Keratinocyte (primary cell): ENCODE data around the gene PRDM1. TPM values are rescaled to one million over a fixed set of nuclear protein-coding genes. Genes with fewer than 3 reads are reported as not detected.

ENCODE experiments used
- DNase-seq: peaks from one replicate; pipeline ENCODE4 v3.0.0-alpha.2; 2011; ENCODE audit warnings: low read depth, missing footprints, low spot score
- FAIRE-seq: peaks from 2 replicates; lab custom pipeline; 2011; peaks lifted over from hg19 to GRCh38; lab: Jason Lieb, UNC
- H2AFZ ChIP-seq: 2 replicates; pipeline ENCODE4 v1.6.0; 2012; ENCODE audit warnings: low read length, control low read depth, inconsistent platforms; ENCODE audit not compliant: control insufficient read depth
- H3K27ac ChIP-seq: 2 replicates; pipeline ENCODE4 v1.5.1; 2011; ENCODE audit warnings: low read length; ENCODE audit not compliant: control insufficient read depth, insufficient read depth
- H3K27me3 ChIP-seq: 3 replicates; pipeline ENCODE4 v1.6.0; 2011; ENCODE audit warnings: low read length; ENCODE audit not compliant: control insufficient read depth, insufficient read depth; ENCODE audit errors: extremely low read depth
- H3K36me3 ChIP-seq, 2 experiments: 2 replicates in 1 of 2; 3 replicates in 1 of 2; pipeline ENCODE4 v1.5.1; 2011; ENCODE audit warnings: low read length in 2 of 2, mild to moderate bottlenecking in 1 of 2; ENCODE audit not compliant: control insufficient read depth in 2 of 2, insufficient read depth in 2 of 2; ENCODE audit errors: extremely low read depth in 1 of 2
- H3K4me1 ChIP-seq: 3 replicates; pipeline ENCODE4 v1.5.1; 2011; ENCODE audit warnings: low read length; ENCODE audit not compliant: control insufficient read depth, insufficient read depth; ENCODE audit errors: extremely low read depth
- H3K4me2 ChIP-seq: 3 replicates; pipeline ENCODE4 v1.6.0; 2011; ENCODE audit warnings: low read depth, low read length; ENCODE audit not compliant: control insufficient read depth, insufficient read depth; ENCODE audit errors: extremely low read depth
- H3K4me3 ChIP-seq, 3 experiments: fragments of 200-600 bp in 1 of 3; sonication (generic) in 1 of 3; 2 replicates in 2 of 3; 3 replicates in 1 of 3; pipeline ENCODE4 v1.5.1; 2011 to 2016; ENCODE audit warnings: low read length in 3 of 3, mild to moderate bottlenecking in 3 of 3, control low read depth in 2 of 3, inconsistent platforms in 1 of 3, low read depth in 1 of 3, mixed read lengths in 1 of 3, mixed run types in 1 of 3, moderate library complexity in 1 of 3; ENCODE audit not compliant: control insufficient read depth in 2 of 3, insufficient read depth in 2 of 3; ENCODE audit errors: extremely low read depth in 1 of 3
- H3K79me2 ChIP-seq: 2 replicates; pipeline ENCODE4 v1.6.0; 2012; ENCODE audit warnings: low read length; ENCODE audit not compliant: control insufficient read depth, insufficient read depth
- H3K9ac ChIP-seq: 3 replicates; pipeline ENCODE4 v1.6.0; 2011; ENCODE audit warnings: low read length; ENCODE audit not compliant: control insufficient read depth, insufficient read depth; ENCODE audit errors: extremely low read depth
- H3K9me1 ChIP-seq: 3 replicates; pipeline ENCODE4 v1.6.0; 2011; ENCODE audit warnings: low read length; ENCODE audit not compliant: control insufficient read depth, insufficient read depth; ENCODE audit errors: extremely low read depth
- H3K9me3 ChIP-seq: 2 replicates; pipeline ENCODE4 v1.5.1; 2012; ENCODE audit warnings: low read depth, low read length; ENCODE audit not compliant: control insufficient read depth
- H4K20me1 ChIP-seq: 3 replicates; pipeline ENCODE4 v1.6.0; 2011; ENCODE audit warnings: low read length; ENCODE audit not compliant: control insufficient read depth, insufficient read depth; ENCODE audit errors: extremely low read depth
- CTCF ChIP-seq, 3 experiments: IDR thresholded peaks in 1 of 3; conservative IDR thresholded peaks in 1 of 3; optimal IDR thresholded peaks in 1 of 3; 2 replicates in 2 of 3; 3 replicates in 1 of 3; pipeline versions ENCODE3 to v1.5.1; 2011; ENCODE audit warnings: low read length in 3 of 3, mild to moderate bottlenecking in 3 of 3, moderate library complexity in 2 of 3, control low read depth in 1 of 3, inconsistent platforms in 1 of 3; ENCODE audit not compliant: insufficient read depth in 2 of 3; ENCODE audit errors: extremely low read depth in 1 of 3
- EZH2 ChIP-seq: IDR thresholded peaks from one replicate; pipeline ENCODE4 v1.6.1; 2012; ENCODE audit warnings: inconsistent platforms, mild to moderate bottlenecking, low read length, moderate library complexity
- dilution Hi-C: fragments of 300-500 bp; cut with MboI; formaldehyde crosslinking; loops from one replicate; pipeline ENCODE4 v1.7.0; 2020; ENCODE audit warnings: low sequenced_read_pairs; ENCODE audit not compliant: extremely low pct_ligation_motif_present
- polyA plus RNA-seq, 5 experiments: library from polyadenylated mRNA; depleted of rRNA in 3 of 5; stranded (reverse) in 3 of 5; stranded (forward) in 1 of 5; unstranded in 1 of 5; fragments of >200 nt; gene quantifications; 1 replicate in 1 of 5; 2 replicates in 3 of 5; 3 replicates in 1 of 5; pipeline versions ENCODE4 v1.2.1 to v1.2.3, GENCODE V29; 2011 to 2012; ENCODE audit warnings: missing spikeins in 2 of 5, low read depth in 1 of 5, low replicate concordance in 1 of 5

PRDM1 gene
- polyA plus RNA-seq, 1 donor (not counting 4 experiments of a cell fraction or from before 2014, with no cell fraction given), result 6.7 TPM

DNA sequence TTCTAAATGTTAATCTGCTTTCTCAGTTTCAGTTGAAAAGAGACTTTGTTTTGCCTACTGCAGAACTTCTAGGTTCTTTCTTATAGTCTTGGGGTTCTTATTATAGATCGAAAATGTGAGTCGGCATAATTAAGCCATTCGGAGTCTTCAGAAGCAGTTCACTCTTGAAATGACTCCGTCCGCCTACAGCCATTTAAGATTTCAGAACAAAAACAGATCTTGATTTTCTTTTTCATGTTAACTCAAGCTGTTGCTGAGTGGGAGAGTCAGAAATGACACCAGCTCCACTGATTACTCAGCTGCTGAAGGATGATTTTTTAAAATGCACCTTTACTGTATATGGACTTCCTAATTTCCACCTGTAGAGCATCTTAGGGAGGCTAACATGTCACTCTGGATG is 15.9 kb downstream of the PRDM1 start:
- H3K27ac ChIP-seq, result peak overlapping the region; percentile 5
- dilution Hi-C loops, result no loop called here
- no peaks in the 10 kb centered on the region for H3K9me1 ChIP-seq
- no peak for TF ChIP-seq CTCF (optimal IDR thresholded peaks at IDR 0.05 in 1 of 3, IDR thresholded peaks at IDR 0.05 in 1 of 3, conservative IDR thresholded peaks at IDR 0.05 in 1 of 3; ENCODE audit: extremely low read depth in 1 of 3, insufficient read depth in 2 of 3, low read length in 3 of 3)
- TF ChIP-seq EZH2, result no peak
- peaks cover 22 to 25% of the 10 kb centered on the region in 2 experiments for H3K36me3 ChIP-seq
- H3K4me3 ChIP-seq, result no peak overlapping the region
- DNase-seq (no peak), FAIRE-seq (no peak)
- no peak overlapping the region for H3K9ac ChIP-seq
- no peak overlapping the region for H2AFZ ChIP-seq
- no peak overlapping the region for H3K4me2 ChIP-seq
- no peaks in the 10 kb centered on the region for H4K20me1 ChIP-seq
- H3K4me1 ChIP-seq, result peaks cover 44% of the 10 kb centered on the region
- H3K27me3 ChIP-seq, result no peaks in the 10 kb centered on the region
- H3K9me3 ChIP-seq, result no peaks in the 10 kb centered on the region
- H3K79me2 ChIP-seq, result peaks cover 4% of the 10 kb centered on the region

GRCh38 chr6:106102967-106103727 is 17.0 kb downstream of the PRDM1 start:
- TF ChIP-seq CTCF (optimal IDR thresholded peaks at IDR 0.05 in 1 of 3, IDR thresholded peaks at IDR 0.05 in 1 of 3, conservative IDR thresholded peaks at IDR 0.05 in 1 of 3; ENCODE audit: extremely low read depth in 1 of 3, insufficient read depth in 2 of 3, low read length in 3 of 3), result no peak
- TF ChIP-seq EZH2, result no peak
- Histone ChIP-seq H3K27me3 (no peaks in the 10 kb centered on the region), H3K4me3 (peak overlapping the region in 2 of 3 experiments; percentile 0 to 34), H2AFZ (no peak overlapping the region), H3K27ac (no peak overlapping the region), H3K9ac (peak overlapping the region; percentile 33), H3K9me1 (no peaks in the 10 kb centered on the region), H3K79me2 (peaks cover 4% of the 10 kb centered on the region), H3K4me1 (peaks cover 42% of the 10 kb centered on the region), H4K20me1 (no peaks in the 10 kb centered on the region), H3K4me2 (peak overlapping the region; percentile 74), H3K9me3 (no peaks in the 10 kb centered on the region), H3K36me3 (peaks cover 25 to 26% of the 10 kb centered on the region in 2 experiments)
- dilution Hi-C loops, result no loop called here
- DNase-seq (no peak), FAIRE-seq (no peak)
